ENCODE measurements around the gene TIMP2.
"Not testable (repeated sequence)": the region's sequence is repeated elsewhere in the genome, so short reads cannot be mapped to it uniquely, and the experiment has no call there.

Gene TIMP2

GRCh38 chr17:78908426-78908825 lies 16.8 kb downstream of the TIMP2 start:
- POLR2A ChIA-PET: no interaction called here
- TF ChIP-seq CTCF (IDR thresholded peaks at IDR 0.05; ENCODE audit: insufficient read depth, low read length, missing control alignments): no peak
- CTCF ChIA-PET: interaction anchor here (0.6 to 1.5 kb wide), 2 partner anchors 45 to 63 kb away, joined by 3 to 6 read pairs; no protein-coding TSS in a partner anchor
- no peak for DNase-seq (ENCODE audit: low read depth, low spot score)
- H3K4me3 ChIP-seq (ENCODE audit: low read depth, low read length): no peak overlapping the region

GRCh38 chr17:78905541-78905940 lies 19.6 kb downstream of the TIMP2 start:
- DNase-seq (ENCODE audit: low read depth, low spot score): no peak
- ChIA-PET CTCF (interaction anchor here (0.6 to 2.8 kb wide), 6 partner anchors 10 to 779 kb away, joined by 3 to 10 read pairs (median 4); no protein-coding TSS in a partner anchor), POLR2A (no interaction called here)
- H3K4me3 ChIP-seq (ENCODE audit: low read depth, low read length): no peak overlapping the region
- no peak for TF ChIP-seq CTCF (IDR thresholded peaks at IDR 0.05; ENCODE audit: insufficient read depth, low read length, missing control alignments)

- ChIA-PET CTCF (interaction anchor here (0.6 to 2.8 kb wide), 6 partner anchors 11 to 779 kb away, joined by 3 to 10 read pairs (median 4); no protein-coding TSS in a partner anchor), POLR2A (interaction anchor here (0.6 to 1.0 kb wide), 2 partner anchors 11 to 23 kb away, joined by 3 read pairs; no protein-coding TSS in a partner anchor)
- DNase-seq (ENCODE audit: low read depth, low spot score): no peak
- no peak for TF ChIP-seq CTCF (IDR thresholded peaks at IDR 0.05; ENCODE audit: insufficient read depth, low read length, missing control alignments)
- no peak overlapping the region for H3K4me3 ChIP-seq (ENCODE audit: low read depth, low read length)
Observed at GRCh38 chr17:78905116-78905515, 20.1 kb downstream of the TIMP2 start.

GRCh38 chr17:78904371-78904770 lies 20.8 kb downstream of the TIMP2 start:
- CTCF ChIA-PET: interaction anchor here (1.1 to 2.8 kb wide), 6 partner anchors 11 to 67 kb away, joined by 3 to 10 read pairs (median 4); no protein-coding TSS in a partner anchor
- TF ChIP-seq CTCF (IDR thresholded peaks at IDR 0.05; ENCODE audit: insufficient read depth, low read length, missing control alignments): no peak
- POLR2A ChIA-PET: interaction anchor here (0.6 to 1.0 kb wide), 2 partner anchors 11 to 24 kb away, joined by 3 read pairs; no protein-coding TSS in a partner anchor
- no peak for DNase-seq (ENCODE audit: low read depth, low spot score)
- H3K4me3 ChIP-seq (ENCODE audit: low read depth, low read length): no peak overlapping the region

GRCh38 chr17:78903101-78903779 lies 21.9 kb downstream of the TIMP2 start, which contains the start of gene CEP295NL:
CEP295NL (minus strand) TSS chr17:78903201; CDS start chr17:78901828, 1,373 bp downstream.
- ChIA-PET CTCF (interaction anchor here (1.9 to 2.8 kb wide), 3 partner anchors 10 to 68 kb away, joined by 5 to 10 read pairs (median 7); no protein-coding TSS in a partner anchor), POLR2A (no interaction called here)
- no peak within 1 kb of the TSS for H3K4me3 ChIP-seq (ENCODE audit: low read depth, low read length)
- no peak for TF ChIP-seq CTCF (IDR thresholded peaks at IDR 0.05; ENCODE audit: insufficient read depth, low read length, missing control alignments)
- DNase-seq (ENCODE audit: low read depth, low spot score): no peak

GRCh38 chr17:78902231-78902630 lies 23.0 kb downstream of the TIMP2 start:
- CTCF ChIA-PET: interaction anchor here (0.6 to 1.2 kb wide), 3 partner anchors 16 to 62 kb away, joined by 3 to 5 read pairs (median 3); no protein-coding TSS in a partner anchor
- H3K4me3 ChIP-seq (ENCODE audit: low read depth, low read length); DNase-seq (ENCODE audit: low read depth, low spot score); POLR2A ChIA-PET: not testable (repeated sequence)

Measured in AG04449 (cell line).